ENCODE measurements around the gene TMEM132C.

TMEM132C gene

GRCh38 chr12:128587918-128588317, 320.9 kb downstream of the TMEM132C start:
- no peak overlapping the region for H3K27ac ChIP-seq (replicated peaks)
- peaks cover 5% of the 10 kb centered on the region for H3K27me3 ChIP-seq (ENCODE audit: insufficient read depth, poor library complexity, severe bottlenecking)
- H3K4me3 ChIP-seq (replicated peaks; ENCODE audit: insufficient read depth, low read length) = no peak overlapping the region
- DNase-seq (ENCODE audit: low read depth in 1 of 2, low spot score in 1 of 2) = no peak
- no peak for TF ChIP-seq POLR2AphosphoS5 (IDR thresholded peaks at IDR 0.05; ENCODE audit: low read depth)
- TF ChIP-seq GABPA (IDR thresholded peaks at IDR 0.05; ENCODE audit: low read depth) = no peak
- no peak for TF ChIP-seq CTCF (IDR thresholded peaks at IDR 0.05; ENCODE audit: insufficient read depth, low read length)

GRCh38 chr12:128592220-128592744, 325.3 kb downstream of the TMEM132C start:
- no peak for DNase-seq (ENCODE audit: low read depth in 1 of 2, low spot score in 1 of 2)
- TF ChIP-seq CTCF (IDR thresholded peaks at IDR 0.05; ENCODE audit: insufficient read depth, low read length) = no peak
- H3K27ac ChIP-seq (replicated peaks) = no peak overlapping the region
- H3K27me3 ChIP-seq (ENCODE audit: insufficient read depth, poor library complexity, severe bottlenecking) = no peaks in the 10 kb centered on the region
- H3K4me3 ChIP-seq (replicated peaks; ENCODE audit: insufficient read depth, low read length) = no peak overlapping the region

- H3K27me3 ChIP-seq (ENCODE audit: insufficient read depth, poor library complexity, severe bottlenecking) = no peaks in the 10 kb centered on the region
- H3K4me3 ChIP-seq (replicated peaks; ENCODE audit: insufficient read depth, low read length) = no peak overlapping the region
- DNase-seq (ENCODE audit: low read depth in 1 of 2, low spot score in 1 of 2) = no peak
- TF ChIP-seq SPI1 (IDR thresholded peaks at IDR 0.05; ENCODE audit: borderline replicate concordance, low read depth) (no peak), CTCF (IDR thresholded peaks at IDR 0.05; ENCODE audit: insufficient read depth, low read length) (no peak), REST (IDR thresholded peaks at IDR 0.05; ENCODE audit: insufficient replicate concordance, low read depth) (no peak), POLR2AphosphoS5 (IDR thresholded peaks at IDR 0.05; ENCODE audit: low read depth) (no peak), GABPA (IDR thresholded peaks at IDR 0.05; ENCODE audit: low read depth) (no peak)
- no peak overlapping the region for H3K27ac ChIP-seq (replicated peaks)
Observed at GRCh38 chr12:128594521-128594920, 327.6 kb downstream of the TMEM132C start.

GRCh38 chr12:128595609-128596008, 328.6 kb downstream of the TMEM132C start:
- Histone ChIP-seq H3K27ac (replicated peaks) (no peak overlapping the region), H3K27me3 (ENCODE audit: insufficient read depth, poor library complexity, severe bottlenecking) (no peaks in the 10 kb centered on the region), H3K4me3 (replicated peaks; ENCODE audit: insufficient read depth, low read length) (no peak overlapping the region)
- no peak for DNase-seq (ENCODE audit: low read depth in 1 of 2, low spot score in 1 of 2)
- no peak for TF ChIP-seq GABPA (IDR thresholded peaks at IDR 0.05; ENCODE audit: low read depth)
- no peak for TF ChIP-seq SPI1 (IDR thresholded peaks at IDR 0.05; ENCODE audit: borderline replicate concordance, low read depth)
- TF ChIP-seq CTCF (IDR thresholded peaks at IDR 0.05; ENCODE audit: insufficient read depth, low read length) = no peak
- TF ChIP-seq REST (IDR thresholded peaks at IDR 0.05; ENCODE audit: insufficient replicate concordance, low read depth) = no peak
- TF ChIP-seq POLR2AphosphoS5 (IDR thresholded peaks at IDR 0.05; ENCODE audit: low read depth) = no peak

Measured in HL-60 (cell line).